Measurements from ENCODE around the gene MYO6.

GRCh38 chr6:75770844-75771243, 21.8 kb downstream of the MYO6 start:
- TF ChIP-seq EZH2 (IDR thresholded peaks at IDR 0.05; ENCODE audit: borderline replicate concordance, low read length), result no peak
- no peak for TF ChIP-seq CTCF (conservative IDR thresholded peaks at IDR 0.05 in 1 of 2, IDR thresholded peaks at IDR 0.05 in 1 of 2; ENCODE audit: extremely low read depth in 1 of 2, insufficient read depth in 1 of 2, low read depth in 1 of 2, low read length in 2 of 2)

All from mammary epithelial cell (primary cell).